DND-41 (cell line): ENCODE data around the gene MEMO1.
"Not testable (repeated sequence)": the region's sequence is repeated elsewhere in the genome, so short reads cannot be mapped to it uniquely, and the experiment has no call there.

Experiments
- ATAC-seq: fragments of 200-7000 bp; cut with Tn5 transposase; 3 replicates; pipeline ENCODE4 v1.9.1; 2021; ENCODE audit warnings: low read depth; ENCODE audit not compliant: insufficient read depth
- DNase-seq: peaks from one replicate; pipeline ENCODE4 v3.0.0-alpha.2; 2020
- H2AFZ ChIP-seq: 2 replicates; pipeline ENCODE4 v1.6.0; 2012; ENCODE audit warnings: low read depth, low read length
- H3K27ac ChIP-seq: 2 replicates; pipeline ENCODE4 v1.5.1; 2012; ENCODE audit warnings: low read length, inconsistent platforms
- H3K27me3 ChIP-seq: fragments of 200-600 bp; sonication (generic); 2 replicates; pipeline ENCODE4 v1.6.0; 2012; ENCODE audit warnings: low read length, mild to moderate bottlenecking, inconsistent platforms; ENCODE audit not compliant: insufficient read depth, poor library complexity
- H3K36me3 ChIP-seq: 2 replicates; pipeline ENCODE4 v1.5.1; 2012; ENCODE audit warnings: low read length, inconsistent platforms; ENCODE audit not compliant: insufficient read depth
- H3K4me1 ChIP-seq: 2 replicates; pipeline ENCODE4 v1.5.1; 2012; ENCODE audit warnings: mild to moderate bottlenecking, low read length; ENCODE audit not compliant: insufficient read depth
- H3K4me2 ChIP-seq: 2 replicates; pipeline ENCODE4 v1.6.0; 2012; ENCODE audit warnings: mild to moderate bottlenecking, moderate library complexity, low read length, inconsistent platforms; ENCODE audit not compliant: insufficient read depth
- H3K4me3 ChIP-seq, 2 experiments: fragments of 200-600 bp in 1 of 2; shearing (Covaris generic) in 1 of 2; 2 replicates each; pipeline ENCODE4 v1.5.1; 2012 to 2016; ENCODE audit warnings: inconsistent platforms in 2 of 2, low read length in 2 of 2, mild to moderate bottlenecking in 2 of 2, low read depth in 1 of 2, moderate library complexity in 1 of 2
- H3K79me2 ChIP-seq: 2 replicates; pipeline ENCODE4 v1.6.0; 2012; ENCODE audit warnings: low read length, inconsistent platforms; ENCODE audit not compliant: insufficient read depth
- H3K9ac ChIP-seq: 2 replicates; pipeline ENCODE4 v1.6.0; 2012; ENCODE audit warnings: low read depth, mild to moderate bottlenecking, inconsistent platforms, low read length, moderate library complexity
- H3K9me3 ChIP-seq: 2 replicates; pipeline ENCODE4 v1.5.1; 2012; ENCODE audit warnings: low read length, moderate library complexity, mild to moderate bottlenecking, inconsistent platforms; ENCODE audit not compliant: insufficient read depth, severe bottlenecking
- H4K20me1 ChIP-seq: 2 replicates; pipeline ENCODE4 v1.6.0; 2012; ENCODE audit warnings: low read length; ENCODE audit not compliant: insufficient read depth
- CTCF ChIP-seq: IDR thresholded peaks from 2 replicates; pipeline ENCODE4 v1.5.1; 2012; ENCODE audit warnings: borderline replicate concordance, low read length, moderate library complexity, mild to moderate bottlenecking; ENCODE audit not compliant: poor library complexity, severe bottlenecking; ENCODE audit errors: extremely low read depth
- EZH2 ChIP-seq: IDR thresholded peaks from 3 replicates; pipeline ENCODE4 v1.6.1; 2012; ENCODE audit warnings: borderline replicate concordance, low read depth, mild to moderate bottlenecking, moderate library complexity, low read length, inconsistent platforms; ENCODE audit not compliant: severe bottlenecking

The MEMO1 gene

GRCh38 chr2:32051836-32052439 is 41.1 kb upstream of the MEMO1 start:
- Histone ChIP-seq H3K9me3 (no peaks in the 10 kb centered on the region), H3K36me3 (no peaks in the 10 kb centered on the region), H3K27me3 (no peaks in the 10 kb centered on the region), H4K20me1 (no peaks in the 10 kb centered on the region), H3K4me3 (no peak overlapping the region), H3K27ac (no peak overlapping the region), H3K4me1 (no peaks in the 10 kb centered on the region), H3K4me2 (no peak overlapping the region), H3K9ac (no peak overlapping the region), H2AFZ (no peak overlapping the region), H3K79me2 (no peaks in the 10 kb centered on the region)
- no peak for TF ChIP-seq EZH2
- no peak for TF ChIP-seq CTCF
- DNase-seq (no peak), ATAC-seq (peak; percentile 24; the same call in 1 of the 3 replicates)

DNA sequence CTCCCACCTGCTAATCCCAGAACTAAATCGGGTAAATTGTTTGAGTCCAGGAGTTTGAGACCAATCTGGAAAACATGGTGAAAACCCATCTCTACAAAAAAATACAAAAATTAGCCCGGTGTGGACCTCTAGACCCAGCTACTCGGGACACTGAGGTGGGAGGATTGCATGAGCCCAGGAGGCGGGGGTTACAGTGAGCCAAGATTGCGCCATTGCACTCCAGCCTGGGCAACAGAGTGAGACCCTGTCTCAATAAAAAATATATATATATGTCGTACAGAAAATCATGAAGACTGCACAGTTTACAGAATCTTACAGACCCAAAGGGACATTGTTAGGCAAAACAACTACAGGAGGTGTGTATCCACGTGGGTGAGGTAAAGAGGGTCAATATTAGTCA is 32.8 kb upstream of the MEMO1 start:
- DNase-seq (no peak), ATAC-seq (no peak)
- no peak overlapping the region for H3K4me2 ChIP-seq
- H3K9ac ChIP-seq = no peak overlapping the region
- peaks cover 10% of the 10 kb centered on the region for H3K79me2 ChIP-seq
- no peak overlapping the region for H3K27ac ChIP-seq
- H3K36me3 ChIP-seq = no peaks in the 10 kb centered on the region
- H3K9me3 ChIP-seq = no peaks in the 10 kb centered on the region
- no peaks in the 10 kb centered on the region for H4K20me1 ChIP-seq
- peaks cover 16% of the 10 kb centered on the region for H3K4me1 ChIP-seq
- H2AFZ ChIP-seq = no peak overlapping the region
- no peaks in the 10 kb centered on the region for H3K27me3 ChIP-seq
- H3K4me3 ChIP-seq = no peak overlapping the region
- TF ChIP-seq CTCF (no peak), EZH2 (no peak)

DNA sequence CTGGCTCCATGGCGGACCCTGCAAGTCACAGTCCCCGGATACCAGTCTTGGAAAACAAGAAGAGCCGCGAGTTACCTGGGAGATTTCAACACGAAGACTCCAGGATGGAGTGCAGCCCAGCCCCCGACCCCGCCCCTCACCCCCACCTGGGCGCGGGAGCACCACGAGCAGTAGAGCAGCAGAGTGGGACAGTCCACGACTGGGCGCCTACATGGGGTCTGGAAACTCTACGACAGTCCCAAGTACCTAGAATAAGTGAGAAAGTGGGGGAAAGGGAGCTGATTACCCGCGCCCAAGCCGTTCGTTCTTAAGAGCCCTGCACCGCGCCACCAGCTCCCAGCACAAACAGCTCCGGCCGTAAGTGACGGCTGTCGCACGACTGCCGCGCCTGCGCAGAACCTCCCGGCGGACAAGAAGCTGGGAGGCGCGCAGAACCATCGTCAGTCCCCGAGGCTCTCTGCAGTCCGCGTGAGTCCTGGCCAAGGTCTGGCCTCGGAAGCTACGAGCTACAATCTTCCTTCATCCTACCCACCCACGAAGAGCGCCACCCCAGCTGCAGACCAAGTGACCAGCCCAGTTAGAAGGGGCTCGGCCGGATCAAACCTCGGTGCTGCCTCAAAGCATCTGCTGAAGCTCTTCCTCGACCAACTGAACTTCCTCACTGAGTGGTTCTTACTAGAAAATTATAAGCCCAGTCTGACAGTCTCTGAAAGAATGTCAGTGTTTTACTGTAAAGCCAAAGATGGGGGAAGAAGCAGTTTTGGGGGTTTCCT is 28.8 kb upstream of the MEMO1 start, which contains the start of gene DPY30:
Gene DPY30 (minus strand): TSS at position 359 of the 773 bp plus-strand sequence. CDS start 349 bp downstream, at position 10.
- H3K79me2 ChIP-seq = peaks cover 34% of the 10 kb centered on the region
- H3K9ac ChIP-seq = peak within 1 kb of the TSS; percentile 81
- peak within 1 kb of the TSS; percentile 75 to 96 for H3K4me3 ChIP-seq
- H3K9me3 ChIP-seq = no peaks in the 10 kb centered on the region
- TF ChIP-seq CTCF (no peak), EZH2 (no peak)
- peaks cover 6% of the 10 kb centered on the region for H3K36me3 ChIP-seq
- H3K27me3 ChIP-seq = no peaks in the 10 kb centered on the region
- no peaks in the 10 kb centered on the region for H4K20me1 ChIP-seq
- peak within 1 kb of the TSS; percentile 100 for H2AFZ ChIP-seq
- H3K4me1 ChIP-seq = peaks cover 26% of the 10 kb centered on the region
- ATAC-seq = peak; percentile 91
- H3K27ac ChIP-seq = peak within 1 kb of the TSS; percentile 98
- peak within 1 kb of the TSS; percentile 79 for H3K4me2 ChIP-seq
- DNase-seq = peak; percentile 91

DNA sequence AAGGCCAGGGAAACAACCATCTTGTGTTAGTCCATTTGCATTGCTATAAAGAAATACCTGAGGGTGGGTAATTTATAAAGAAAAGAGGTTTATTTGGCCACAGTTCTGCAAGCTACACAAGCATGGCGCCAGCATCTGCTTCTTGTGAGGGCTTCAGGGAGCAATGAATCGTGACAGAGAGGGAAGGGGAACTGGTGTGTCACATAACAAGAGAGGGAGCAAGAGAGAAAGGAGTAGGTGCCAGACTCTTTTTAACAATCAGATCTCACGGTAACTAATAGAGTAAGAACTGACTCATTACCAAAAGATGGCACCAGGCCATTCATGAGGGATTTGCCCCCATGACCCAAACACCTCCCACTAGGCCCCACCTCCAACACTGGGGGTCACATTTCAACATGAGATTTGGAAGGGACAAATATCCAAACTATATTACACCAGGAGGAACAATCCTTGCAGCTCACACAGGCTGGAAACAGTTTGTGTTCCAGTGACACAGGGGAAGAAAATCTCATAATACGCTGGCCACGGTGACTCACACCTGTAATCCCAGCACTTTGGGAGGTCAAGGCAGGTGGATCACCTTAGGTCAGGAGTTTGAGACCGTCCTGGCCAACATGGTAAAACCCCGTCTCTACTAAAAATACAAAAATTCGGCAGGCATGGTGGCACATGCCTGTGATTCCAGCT is 23.5 kb upstream of the MEMO1 start:
- DNase-seq, H3K4me3 ChIP-seq, H3K4me2 ChIP-seq, H3K27me3 ChIP-seq, ATAC-seq, H2AFZ ChIP-seq, H3K9me3 ChIP-seq, H3K27ac ChIP-seq, H4K20me1 ChIP-seq, H3K9ac ChIP-seq: not testable (repeated sequence)
- Histone ChIP-seq H3K36me3 (peaks cover 23% of the 10 kb centered on the region), H3K79me2 (peaks cover 59% of the 10 kb centered on the region), H3K4me1 (peaks cover 16% of the 10 kb centered on the region)

DNA sequence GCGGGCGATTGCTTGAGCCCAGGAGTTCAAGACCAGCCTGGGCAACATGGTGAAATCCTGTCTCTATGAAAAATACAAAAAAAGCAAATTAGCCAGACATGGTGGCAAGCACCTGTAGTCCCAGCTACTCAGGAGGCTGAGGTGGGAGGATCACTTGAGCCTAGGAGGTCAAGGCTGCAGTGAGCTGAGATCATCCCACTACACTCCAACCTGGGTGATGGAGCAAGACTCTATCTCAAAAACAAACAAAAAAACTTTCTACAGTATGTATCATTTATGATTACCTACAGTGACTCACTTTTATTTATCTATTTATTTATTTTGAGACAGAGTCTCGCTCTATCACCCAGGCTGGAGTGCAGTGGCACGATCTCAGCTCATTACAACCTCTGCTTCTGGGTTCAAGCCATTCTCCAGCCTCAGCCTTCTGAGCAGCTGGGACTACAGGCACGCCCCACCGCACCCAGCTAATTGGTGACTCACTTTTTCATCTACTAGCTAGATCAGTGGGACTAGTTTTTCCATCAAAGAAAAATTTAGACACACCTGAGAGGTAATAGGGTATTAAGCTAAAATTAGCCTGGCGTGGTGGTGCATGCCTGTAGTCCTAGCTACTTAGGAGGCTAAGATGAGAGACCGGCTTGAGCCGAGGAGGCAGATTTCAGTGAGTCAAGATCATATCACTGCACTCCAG is 8.1 kb upstream of the MEMO1 start:
- H3K9me3 ChIP-seq, H4K20me1 ChIP-seq, H3K9ac ChIP-seq, H3K27me3 ChIP-seq, H3K4me1 ChIP-seq, H3K4me3 ChIP-seq, H2AFZ ChIP-seq, ATAC-seq, H3K4me2 ChIP-seq, DNase-seq, H3K27ac ChIP-seq, H3K79me2 ChIP-seq: not testable (repeated sequence)
- peaks cover 30% of the 10 kb centered on the region for H3K36me3 ChIP-seq
